Measurements from ENCODE around the gene KRT33A.

The KRT33A gene

DNA sequence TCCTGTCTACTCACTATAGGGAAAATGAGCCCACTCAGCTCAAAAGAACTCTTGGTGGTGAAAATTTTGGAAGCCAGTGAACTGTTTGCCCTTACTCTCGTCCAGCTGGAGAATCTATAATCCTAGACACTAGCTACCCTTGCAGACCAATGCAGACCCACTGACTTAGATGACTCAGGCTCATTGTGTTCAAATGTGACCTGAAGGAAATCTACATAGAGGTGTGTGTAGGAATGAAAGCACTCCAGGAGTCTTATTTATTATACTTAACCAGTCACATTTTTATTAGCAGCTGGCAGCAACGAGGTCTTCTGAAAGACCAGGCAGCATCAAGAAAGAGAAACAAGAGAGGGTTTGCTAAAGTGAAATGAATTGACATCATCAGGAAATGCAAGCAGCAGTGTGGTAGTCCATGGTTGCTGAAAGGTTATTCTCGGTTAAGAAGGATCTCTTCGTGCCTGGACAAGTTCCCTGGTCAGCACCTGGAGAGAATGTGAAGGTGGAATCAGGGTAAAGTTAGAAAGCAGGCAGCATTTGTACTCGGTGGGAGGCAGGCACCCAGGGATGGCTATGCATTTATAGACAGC, 49.3 kb downstream of the KRT33A start:
- DNase-seq: no peak

DNA sequence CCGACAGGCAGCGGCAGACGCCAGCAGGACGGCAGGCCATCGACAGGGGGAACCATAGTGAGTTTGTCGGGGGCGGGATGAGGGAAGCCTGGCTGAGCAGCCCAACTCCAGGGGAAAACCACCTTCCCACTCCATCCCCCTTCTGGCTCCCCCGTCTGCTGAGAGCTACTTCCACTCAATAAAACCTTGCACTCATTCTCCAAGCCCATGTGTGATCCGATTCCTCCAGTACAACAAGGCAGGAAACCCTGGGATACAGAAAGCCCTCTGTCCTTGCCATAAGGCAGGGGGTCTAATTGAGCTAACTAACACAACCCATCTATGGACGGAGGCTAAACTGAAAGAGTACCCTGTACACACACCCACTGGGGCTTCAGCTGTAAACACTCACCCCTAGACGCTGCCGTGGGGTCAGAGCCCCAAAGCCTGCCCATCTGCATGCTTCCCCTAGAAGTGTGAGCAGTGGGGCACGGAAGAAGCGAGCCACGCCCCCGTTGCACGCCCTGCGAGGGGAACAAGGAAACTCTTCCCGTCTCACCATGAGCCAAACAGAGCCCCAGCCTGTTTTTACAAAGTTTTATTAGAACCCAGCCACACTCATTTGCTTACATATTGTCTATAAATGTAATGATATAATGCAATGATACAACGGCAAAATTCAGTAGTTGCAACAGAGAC, 52.0 kb downstream of the KRT33A start:
- no peak for DNase-seq

DNA sequence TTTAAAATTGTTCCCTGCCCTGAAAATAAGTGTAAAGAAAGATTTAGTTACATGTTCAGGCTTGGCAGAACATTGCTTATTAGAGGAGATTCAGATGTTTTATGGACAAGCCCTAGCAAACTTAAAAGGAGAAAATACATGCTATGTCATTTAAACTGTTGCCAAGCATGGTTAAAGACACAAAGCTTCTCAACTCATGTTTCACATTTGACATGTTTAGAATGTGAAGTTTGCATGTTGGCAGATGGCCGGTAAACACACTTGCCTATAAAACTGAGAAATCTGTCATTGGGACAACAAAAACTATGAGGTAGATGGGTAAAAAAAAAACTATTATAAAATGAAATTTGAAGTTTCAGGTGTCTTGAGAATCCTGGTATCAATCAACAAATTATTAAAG, 53.8 kb downstream of the KRT33A start:
- no peak for DNase-seq
